ENCODE measurements around the gene KMT2C. TPM values are rescaled to one million over a fixed set of nuclear protein-coding genes. Genes with fewer than 3 reads are reported as not detected.

KMT2C gene
- total RNA-seq, 1 donor, result 36.2 TPM

DNA sequence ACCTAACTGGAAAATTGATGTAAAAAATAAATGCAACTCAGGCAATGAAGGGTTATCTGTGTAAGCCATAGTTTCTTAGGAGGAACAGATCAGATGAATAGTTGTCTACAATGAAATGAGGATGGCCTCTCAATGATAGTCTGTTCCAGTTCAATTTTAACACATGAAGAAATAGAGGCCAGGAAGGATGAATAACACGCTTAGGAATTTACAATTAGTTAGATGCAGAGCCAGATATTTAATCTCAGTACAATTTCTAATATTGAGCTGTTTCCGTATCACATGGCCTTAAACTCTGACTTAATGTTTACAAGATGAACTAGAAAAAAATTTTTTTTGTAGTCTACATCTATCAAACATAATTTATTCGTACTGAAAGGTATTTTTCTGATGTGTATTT lies 233.7 kb downstream of the KMT2C start:
- peak; percentile 41 for DNase-seq (ENCODE audit: insufficient read length, low spot score, missing footprints)
- Histone ChIP-seq H3K4me1 (ENCODE audit: insufficient read depth, low read length) (peaks cover 18% of the 10 kb centered on the region), H3K36me3 (ENCODE audit: insufficient read depth, low read length) (peaks cover 18% of the 10 kb centered on the region), H3K79me2 (ENCODE audit: insufficient read depth, low read length) (no peaks in the 10 kb centered on the region), H3K9me3 (ENCODE audit: low read depth, low read length) (no peaks in the 10 kb centered on the region), H3K4me2 (ENCODE audit: insufficient read depth, low read length) (no peak overlapping the region), H4K20me1 (ENCODE audit: insufficient read depth, low read length) (no peaks in the 10 kb centered on the region), H3K27me3 (ENCODE audit: insufficient read depth, low read length) (no peaks in the 10 kb centered on the region), H3K27ac (ENCODE audit: low read depth, low read length) (no peak overlapping the region), H2AFZ (ENCODE audit: low read length) (no peak overlapping the region), H3K4me3 (ENCODE audit: insufficient read depth, low read length) (no peak overlapping the region)
- TF ChIP-seq, protein P1, sequence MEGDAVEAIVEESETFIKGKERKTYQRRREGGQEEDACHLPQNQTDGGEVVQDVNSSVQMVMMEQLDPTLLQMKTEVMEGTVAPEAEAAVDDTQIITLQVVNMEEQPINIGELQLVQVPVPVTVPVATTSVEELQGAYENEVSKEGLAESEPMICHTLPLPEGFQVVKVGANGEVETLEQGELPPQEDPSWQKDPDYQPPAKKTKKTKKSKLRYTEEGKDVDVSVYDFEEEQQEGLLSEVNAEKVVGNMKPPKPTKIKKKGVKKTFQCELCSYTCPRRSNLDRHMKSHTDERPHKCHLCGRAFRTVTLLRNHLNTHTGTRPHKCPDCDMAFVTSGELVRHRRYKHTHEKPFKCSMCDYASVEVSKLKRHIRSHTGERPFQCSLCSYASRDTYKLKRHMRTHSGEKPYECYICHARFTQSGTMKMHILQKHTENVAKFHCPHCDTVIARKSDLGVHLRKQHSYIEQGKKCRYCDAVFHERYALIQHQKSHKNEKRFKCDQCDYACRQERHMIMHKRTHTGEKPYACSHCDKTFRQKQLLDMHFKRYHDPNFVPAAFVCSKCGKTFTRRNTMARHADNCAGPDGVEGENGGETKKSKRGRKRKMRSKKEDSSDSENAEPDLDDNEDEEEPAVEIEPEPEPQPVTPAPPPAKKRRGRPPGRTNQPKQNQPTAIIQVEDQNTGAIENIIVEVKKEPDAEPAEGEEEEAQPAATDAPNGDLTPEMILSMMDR (IDR thresholded peaks at IDR 0.05; ENCODE audit: extremely low read depth, low read depth, low read length), result no peak

DNA sequence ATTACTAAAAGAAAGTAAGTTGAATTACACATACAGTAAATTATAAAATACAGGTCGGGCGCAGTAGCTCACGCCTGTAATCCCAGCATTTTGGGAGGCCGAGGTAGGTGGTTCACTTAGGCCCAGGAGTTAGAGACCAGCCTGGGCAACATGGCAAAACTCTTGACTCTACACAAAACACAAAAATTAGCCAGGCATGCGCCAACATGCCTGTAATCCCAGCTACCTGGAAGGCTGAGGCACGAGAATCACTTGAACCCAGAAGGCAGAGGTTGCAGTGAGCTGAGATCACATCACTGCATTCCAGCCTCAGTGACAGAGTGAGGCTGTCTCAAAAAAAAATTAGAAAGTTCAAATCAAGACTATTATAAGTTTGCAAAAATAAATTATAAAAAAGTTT lies 235.4 kb downstream of the KMT2C start:
- no peak overlapping the region for H2AFZ ChIP-seq (ENCODE audit: low read length)
- no peaks in the 10 kb centered on the region for H4K20me1 ChIP-seq (ENCODE audit: insufficient read depth, low read length)
- no peaks in the 10 kb centered on the region for H3K79me2 ChIP-seq (ENCODE audit: insufficient read depth, low read length)
- peaks cover 18% of the 10 kb centered on the region for H3K4me1 ChIP-seq (ENCODE audit: insufficient read depth, low read length)
- no peaks in the 10 kb centered on the region for H3K27me3 ChIP-seq (ENCODE audit: insufficient read depth, low read length)
- no peak overlapping the region for H3K4me2 ChIP-seq (ENCODE audit: insufficient read depth, low read length)
- H3K36me3 ChIP-seq (ENCODE audit: insufficient read depth, low read length), result peaks cover 16% of the 10 kb centered on the region
- no peak for DNase-seq (ENCODE audit: insufficient read length, low spot score, missing footprints)
- H3K4me3 ChIP-seq (ENCODE audit: insufficient read depth, low read length), result no peak overlapping the region
- no peaks in the 10 kb centered on the region for H3K9me3 ChIP-seq (ENCODE audit: low read depth, low read length)
- no peak overlapping the region for H3K27ac ChIP-seq (ENCODE audit: low read depth, low read length)
- TF ChIP-seq, protein P1 (IDR thresholded peaks at IDR 0.05; ENCODE audit: extremely low read depth, low read depth, low read length), result no peak

DNA sequence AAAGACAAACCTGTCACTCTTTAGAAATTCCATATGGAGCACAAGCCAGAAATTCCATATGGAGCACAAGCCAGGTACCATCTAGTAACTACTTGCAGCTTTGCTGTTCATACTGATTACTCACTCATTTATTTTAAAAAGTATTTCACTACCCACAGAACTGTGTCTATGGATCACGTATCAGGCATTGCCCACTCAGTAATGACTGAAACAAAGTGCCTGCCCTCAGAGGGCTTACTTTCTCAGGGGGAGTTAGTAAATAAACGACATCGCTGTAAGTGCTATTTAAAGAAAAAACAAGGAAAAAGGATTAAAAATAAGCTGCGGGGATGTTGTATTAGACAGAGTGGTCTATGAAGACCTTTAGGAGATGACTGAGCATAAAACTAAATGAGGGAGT lies 239.4 kb downstream of the KMT2C start:
- Histone ChIP-seq H3K79me2 (ENCODE audit: insufficient read depth, low read length) (no peaks in the 10 kb centered on the region), H2AFZ (ENCODE audit: low read length) (no peak overlapping the region), H3K27ac (ENCODE audit: low read depth, low read length) (no peak overlapping the region), H3K27me3 (ENCODE audit: insufficient read depth, low read length) (no peaks in the 10 kb centered on the region), H3K4me1 (ENCODE audit: insufficient read depth, low read length) (peaks cover 3% of the 10 kb centered on the region), H4K20me1 (ENCODE audit: insufficient read depth, low read length) (no peaks in the 10 kb centered on the region), H3K36me3 (ENCODE audit: insufficient read depth, low read length) (peaks cover 47% of the 10 kb centered on the region), H3K4me3 (ENCODE audit: insufficient read depth, low read length) (no peak overlapping the region), H3K9me3 (ENCODE audit: low read depth, low read length) (no peaks in the 10 kb centered on the region), H3K4me2 (ENCODE audit: insufficient read depth, low read length) (no peak overlapping the region)
- TF ChIP-seq, protein P1 (IDR thresholded peaks at IDR 0.05; ENCODE audit: extremely low read depth, low read depth, low read length), result no peak
- DNase-seq (ENCODE audit: insufficient read length, low spot score, missing footprints), result no peak

DNA sequence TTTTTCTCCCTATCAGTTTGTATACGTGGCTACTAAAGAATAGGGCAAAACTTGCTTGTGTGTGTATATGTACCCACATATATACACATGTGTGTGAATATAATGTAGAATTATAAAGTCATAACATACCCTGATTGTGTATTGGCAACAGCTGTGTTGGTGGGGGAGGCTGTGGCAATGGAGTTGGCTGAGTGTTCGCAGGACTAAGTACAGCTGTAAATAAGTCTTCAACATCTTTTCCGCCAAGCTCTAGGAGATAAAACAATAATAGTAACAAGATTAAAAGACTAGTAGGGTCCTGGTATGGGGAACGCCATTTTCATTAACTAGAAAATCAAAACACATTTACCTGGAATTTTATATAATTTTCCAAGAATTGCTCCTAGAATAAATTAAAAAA lies 241.9 kb downstream of the KMT2C start:
- Histone ChIP-seq H3K4me2 (ENCODE audit: insufficient read depth, low read length) (no peak overlapping the region), H3K9me3 (ENCODE audit: low read depth, low read length) (no peaks in the 10 kb centered on the region), H2AFZ (ENCODE audit: low read length) (no peak overlapping the region), H3K4me1 (ENCODE audit: insufficient read depth, low read length) (no peaks in the 10 kb centered on the region), H3K4me3 (ENCODE audit: insufficient read depth, low read length) (no peak overlapping the region), H3K27ac (ENCODE audit: low read depth, low read length) (no peak overlapping the region), H4K20me1 (ENCODE audit: insufficient read depth, low read length) (no peaks in the 10 kb centered on the region), H3K79me2 (ENCODE audit: insufficient read depth, low read length) (no peaks in the 10 kb centered on the region), H3K27me3 (ENCODE audit: insufficient read depth, low read length) (no peaks in the 10 kb centered on the region), H3K36me3 (ENCODE audit: insufficient read depth, low read length) (peaks cover 57% of the 10 kb centered on the region)
- TF ChIP-seq, protein P1 (IDR thresholded peaks at IDR 0.05; ENCODE audit: extremely low read depth, low read depth, low read length), result no peak
- no peak for DNase-seq (ENCODE audit: insufficient read length, low spot score, missing footprints)
